Activated CD4-positive, alpha-beta T cell treated with anti-CD3 and anti-CD28 coated beads for 36 hours (primary cell): ENCODE measurements around the gene RNF151. TPM values are rescaled to one million over a fixed set of nuclear protein-coding genes. Genes with fewer than 3 reads are reported as not detected.

ENCODE experiments used
- ATAC-seq: fragments of 200-7000 bp; cut with Tn5 transposase; one replicate; pipeline ENCODE4 v1.10.0; 2021; ENCODE audit warnings: mild to moderate bottlenecking, moderate library complexity
- CTCF ChIA-PET: fragments of 350-600 bp; sonication (Branson Sonifier 250); formaldehyde crosslinking; loops from one replicate; lab custom pipeline; 2021; ENCODE audit warnings: antibody characterized with exemption; lab: Charles Lee
- POLR2A ChIA-PET: fragments of 350-600 bp; sonication (Branson Sonifier 250); formaldehyde crosslinking; loops from one replicate; lab custom pipeline; 2021; ENCODE audit warnings: antibody characterized with exemption, inconsistent platforms; lab: Charles Lee
- DNase-seq: peaks from one replicate; pipeline ENCODE4 v3.0.0-alpha.2; 2020
- H3K27ac Mint-ChIP-seq: one replicate; pipeline ENCODE4 v1.8.0; 2021; ENCODE audit warnings: mixed read lengths
- H3K27me3 Mint-ChIP-seq: one replicate; pipeline ENCODE4 v1.8.0; 2021; ENCODE audit warnings: mixed read lengths
- H3K36me3 Mint-ChIP-seq: one replicate; pipeline ENCODE4 v1.8.0; 2021; ENCODE audit warnings: low read depth, mixed read lengths
- H3K4me1 Mint-ChIP-seq: one replicate; pipeline ENCODE4 v1.8.0; 2021; ENCODE audit warnings: mixed read lengths
- H3K4me3 Mint-ChIP-seq: one replicate; pipeline ENCODE4 v1.8.0; 2021; ENCODE audit warnings: mild to moderate bottlenecking, moderate library complexity, mixed read lengths
- H3K9me3 Mint-ChIP-seq: one replicate; pipeline ENCODE4 v1.8.0; 2021; ENCODE audit warnings: low read depth, mixed read lengths
- intact Hi-C, 2 experiments: fragments of 100-400 bp; cut with DNase I in 1 of 2; cut with micrococcal nuclease in 1 of 2; formaldehyde crosslinking; loops; one replicate each; pipeline versions ENCODE4 v1.14.2 to v1.15.1; 2022 to 2024; cut with DNase I, micrococcal nuclease
- total RNA-seq, 2 experiments: library from RNA; stranded (reverse); gene quantifications; one replicate each; pipeline ENCODE4 v1.2.3, GENCODE V29; 2021

RNF151 gene
- total RNA-seq, 2 experiments from 2014 or later: not detected

DNA sequence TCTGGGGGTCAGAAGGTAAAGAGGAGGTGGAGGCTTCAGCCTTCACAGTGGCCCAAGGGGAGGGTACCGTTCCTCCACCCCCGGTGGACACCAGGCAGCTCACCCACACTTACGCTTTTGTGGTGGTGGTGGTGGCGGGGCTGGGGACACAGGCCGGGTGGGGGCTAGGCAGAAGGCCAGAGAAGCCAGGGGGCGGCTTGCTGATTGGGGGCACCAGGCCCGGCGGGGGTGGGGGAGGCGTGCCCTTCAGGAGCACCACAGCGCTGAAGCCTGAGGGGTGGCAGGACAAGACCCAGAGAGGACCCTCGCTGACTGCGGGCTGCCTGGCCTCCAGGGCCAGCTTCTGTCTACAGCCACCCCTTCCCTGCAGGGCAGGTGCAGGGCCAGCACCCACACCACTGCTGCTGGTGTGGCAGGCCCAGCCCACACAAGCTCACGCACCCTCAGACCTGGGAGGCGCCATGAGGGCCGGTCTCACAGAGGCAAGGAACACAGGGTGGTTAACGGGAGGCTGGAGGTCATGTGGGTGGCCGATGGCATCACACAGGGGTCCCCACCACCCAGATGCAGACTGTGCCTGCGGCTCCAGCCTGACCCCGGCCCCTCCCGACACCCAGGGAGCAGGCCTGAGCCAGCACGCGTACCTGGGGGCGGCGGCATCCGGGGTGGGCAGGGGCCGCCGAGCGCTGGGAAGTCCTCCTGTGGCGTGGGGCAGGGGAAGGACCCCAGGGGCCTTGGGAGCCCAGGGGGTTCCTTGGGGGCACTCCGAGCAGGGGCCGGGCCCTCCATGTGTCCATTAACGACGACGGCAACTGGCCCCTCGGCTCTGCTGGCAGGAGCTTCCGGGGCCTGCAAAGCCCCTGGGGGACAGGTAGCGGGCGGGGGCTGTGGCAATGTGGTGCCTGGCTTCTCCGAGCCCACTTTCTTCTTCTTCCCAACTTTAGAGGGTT lies 32.5 kb downstream of the RNF151 start:
- Mint-ChIP-seq H3K4me1 (peaks cover 8% of the 10 kb centered on the region), H3K27me3 (no peaks in the 10 kb centered on the region), H3K27ac (no peak overlapping the region), H3K36me3 (peaks cover 21% of the 10 kb centered on the region), H3K9me3 (no peaks in the 10 kb centered on the region), H3K4me3 (no peak overlapping the region)
- intact Hi-C loops: loop anchor here in 1 of 2 experiments (10.0 kb wide), 1 partner anchor 516 kb away; the partner anchor contains the start of gene ATP6V0C
- CTCF ChIA-PET: interaction anchor here (0.7 kb wide), 1 partner anchor 221 kb away, joined by 3 read pairs; no protein-coding TSS in a partner anchor
- POLR2A ChIA-PET: interaction anchor here (0.6 kb wide), 1 partner anchor 13 kb away, joined by 4 read pairs; no protein-coding TSS in a partner anchor
- DNase-seq: no peak
- no peak for ATAC-seq

DNA sequence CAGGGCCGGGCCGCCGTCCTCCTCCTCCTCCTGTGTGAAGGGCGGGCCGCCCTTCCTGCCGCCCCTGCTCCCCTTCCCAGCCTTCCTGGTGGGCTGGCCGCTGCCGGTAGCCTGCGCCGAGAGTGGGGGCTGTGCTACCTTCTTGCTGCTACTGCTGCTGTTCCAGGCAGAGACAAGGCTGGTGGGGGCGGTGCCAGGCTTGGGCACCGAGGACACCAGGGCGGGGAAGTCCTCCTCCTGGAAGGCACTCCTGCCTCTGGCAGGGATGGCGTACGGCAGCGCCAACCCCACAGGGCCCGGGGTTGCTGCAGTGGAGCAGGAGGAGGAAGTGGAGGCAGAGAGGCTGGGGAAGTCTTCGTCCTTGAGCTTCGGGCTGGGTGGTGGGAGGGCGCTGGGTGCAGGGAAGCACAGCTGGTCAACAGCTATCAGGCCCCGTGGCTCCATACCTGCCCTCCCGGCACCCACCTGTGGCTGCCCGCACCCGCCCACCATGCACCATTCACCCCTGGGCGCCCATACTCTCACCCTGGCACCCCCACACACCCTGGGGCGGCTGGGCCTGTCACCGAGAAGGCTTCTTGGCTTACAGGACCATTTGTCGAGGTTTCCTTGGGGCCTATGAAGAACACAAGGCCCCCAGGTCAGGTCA lies 33.3 kb downstream of the RNF151 start:
- Mint-ChIP-seq H3K4me3 (no peak overlapping the region), H3K27ac (no peak overlapping the region), H3K9me3 (no peaks in the 10 kb centered on the region), H3K27me3 (no peaks in the 10 kb centered on the region), H3K36me3 (peaks cover 23% of the 10 kb centered on the region), H3K4me1 (peaks cover 14% of the 10 kb centered on the region)
- no peak for DNase-seq
- intact Hi-C loops: loop anchor here in 1 of 2 experiments (10.0 kb wide), 2 partner anchors 335 to 515 kb away; partner anchors contain the start of gene ATP6V0C
- POLR2A ChIA-PET: no interaction called here
- CTCF ChIA-PET: no interaction called here
- ATAC-seq: no peak

DNA sequence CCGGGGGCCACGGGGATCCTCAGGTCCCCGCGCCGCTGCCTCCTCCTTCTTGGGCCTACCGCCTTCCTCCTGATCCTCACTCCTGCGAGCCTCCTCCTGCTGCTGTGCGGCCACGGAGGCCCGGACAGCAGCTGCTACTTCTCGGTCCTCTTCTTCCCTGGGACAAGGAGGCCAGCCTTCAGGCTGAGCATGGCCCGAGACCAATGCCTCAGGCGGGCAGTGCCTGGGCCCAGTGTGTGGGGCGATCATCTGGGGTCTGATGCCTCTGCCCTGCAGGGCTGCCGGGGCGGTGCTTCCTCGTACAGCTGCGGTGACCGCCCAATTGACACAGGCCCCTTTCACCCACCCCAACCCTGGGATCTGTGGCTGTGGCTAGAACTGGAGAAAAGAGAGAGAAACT lies 34.4 kb downstream of the RNF151 start:
- intact Hi-C loops: loop anchor here in 1 of 2 experiments (10.0 kb wide), 1 partner anchor 334 kb away; no protein-coding TSS in a partner anchor
- Mint-ChIP-seq H3K27ac (no peak overlapping the region), H3K4me1 (peaks cover 20% of the 10 kb centered on the region), H3K4me3 (no peak overlapping the region), H3K36me3 (peaks cover 25% of the 10 kb centered on the region), H3K9me3 (no peaks in the 10 kb centered on the region), H3K27me3 (no peaks in the 10 kb centered on the region)
- ChIA-PET POLR2A (no interaction called here), CTCF (interaction anchor here (0.6 kb wide), 1 partner anchor 73 kb away, joined by 3 read pairs; no protein-coding TSS in a partner anchor)
- no peak for ATAC-seq
- DNase-seq: no peak

DNA sequence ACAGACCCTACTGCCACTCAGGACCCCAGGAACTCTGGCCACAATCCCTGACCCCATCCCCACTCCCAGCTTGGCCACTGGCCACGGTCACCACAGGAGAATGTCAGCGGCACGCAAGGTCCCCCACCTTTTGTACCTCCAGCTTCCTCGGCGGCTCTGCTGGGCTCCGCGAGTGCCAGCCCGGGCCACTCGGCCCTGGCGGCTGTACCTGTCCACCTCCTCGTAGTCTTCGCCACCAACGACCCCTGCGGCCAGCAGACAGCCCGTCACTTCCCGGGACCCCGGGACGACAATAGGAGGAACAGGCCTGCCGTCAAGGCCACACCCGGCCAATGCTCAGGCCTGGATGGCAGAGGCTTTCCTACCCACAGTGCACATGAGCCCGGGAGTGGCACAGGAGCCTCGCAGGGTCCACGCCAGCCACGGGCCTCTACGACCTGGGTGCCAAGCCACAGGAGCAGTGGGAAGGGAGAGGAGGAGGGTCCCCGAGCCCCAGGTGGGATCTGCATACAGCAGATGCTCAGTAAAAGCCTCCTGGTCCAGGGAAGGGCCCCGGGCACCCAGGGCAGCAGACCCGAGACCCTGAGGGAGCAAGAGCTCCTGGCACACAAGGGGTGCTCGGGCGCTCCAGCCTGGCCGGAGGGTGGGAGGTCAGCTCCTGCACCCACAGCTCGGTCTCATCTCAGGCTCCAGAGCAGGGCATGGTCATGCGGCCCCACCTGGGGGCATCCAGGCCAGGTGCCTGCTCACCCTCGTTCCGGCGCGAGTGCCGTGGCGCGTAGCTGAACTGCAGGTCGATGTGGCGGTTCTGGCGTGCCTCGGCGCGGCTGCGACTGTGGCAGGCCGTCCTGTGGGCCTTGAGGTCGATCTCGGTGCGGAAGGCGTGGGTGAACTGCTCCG lies 35.0 kb downstream of the RNF151 start:
- Mint-ChIP-seq H3K27ac (no peak overlapping the region), H3K9me3 (no peaks in the 10 kb centered on the region), H3K4me1 (peaks cover 19% of the 10 kb centered on the region), H3K27me3 (no peaks in the 10 kb centered on the region), H3K36me3 (peaks cover 29% of the 10 kb centered on the region), H3K4me3 (no peak overlapping the region)
- CTCF ChIA-PET: interaction anchor here (0.6 kb wide), 1 partner anchor 73 kb away, joined by 3 read pairs; no protein-coding TSS in a partner anchor
- ATAC-seq (no peak), DNase-seq (no peak)
- intact Hi-C loops: loop anchor here in 1 of 2 experiments (10.0 kb wide), 1 partner anchor 333 kb away; no protein-coding TSS in a partner anchor
- POLR2A ChIA-PET: interaction anchor here (0.6 kb wide), 1 partner anchor 256 kb away, joined by 3 read pairs; no protein-coding TSS in a partner anchor

DNA sequence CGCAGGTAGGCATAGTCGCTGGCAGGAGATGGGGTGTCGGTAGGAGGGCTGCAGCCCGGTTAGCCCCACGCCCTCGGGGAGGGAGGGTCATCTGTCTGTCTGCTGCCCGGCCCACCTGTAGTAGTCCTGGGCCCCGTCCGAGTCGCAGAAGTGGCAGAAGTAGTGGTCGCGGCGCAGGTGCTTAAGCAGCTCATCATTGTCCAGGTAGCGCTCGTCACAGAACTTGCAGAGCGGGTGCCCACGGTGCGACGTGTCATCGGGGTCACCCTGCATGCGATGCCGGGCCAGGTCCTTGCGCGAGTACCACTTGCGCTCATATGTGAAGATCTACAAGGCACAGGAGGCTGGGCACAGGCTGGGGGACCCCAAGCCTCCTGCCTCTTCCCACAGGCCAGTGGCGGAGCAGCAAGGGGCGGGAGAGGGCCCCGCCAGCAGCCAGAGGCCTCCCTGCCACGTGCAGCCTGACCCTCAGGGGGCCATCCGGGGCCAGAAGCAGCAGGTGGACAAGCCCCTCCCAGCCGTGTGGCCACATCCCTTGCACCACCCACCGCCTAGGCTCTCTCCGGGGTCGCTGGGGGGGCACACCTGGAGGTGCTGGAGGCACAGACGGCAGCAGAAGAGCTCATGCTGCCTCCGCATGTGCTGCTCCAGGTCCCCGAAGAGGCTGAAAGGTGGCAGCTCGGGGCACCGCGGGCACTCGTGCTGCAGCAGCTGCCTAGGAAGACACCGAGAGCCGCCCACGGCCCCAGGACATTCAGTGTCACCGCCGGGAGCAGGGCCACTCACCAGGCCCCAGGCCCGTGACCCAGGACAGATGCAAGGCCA lies 36.0 kb downstream of the RNF151 start:
- Mint-ChIP-seq H3K27ac (no peak overlapping the region), H3K4me3 (no peak overlapping the region), H3K9me3 (no peaks in the 10 kb centered on the region), H3K36me3 (peaks cover 28% of the 10 kb centered on the region), H3K27me3 (no peaks in the 10 kb centered on the region), H3K4me1 (peaks cover 26% of the 10 kb centered on the region)
- intact Hi-C loops: loop anchor here in 1 of 2 experiments (10.0 kb wide), 1 partner anchor 332 kb away; no protein-coding TSS in a partner anchor
- ATAC-seq (no peak), DNase-seq (no peak)
- ChIA-PET CTCF (interaction anchor here (0.6 to 4.1 kb wide), 5 partner anchors 9 to 153 kb away, joined by 3 to 30 read pairs (median 3); partner anchors contain the start of gene TRAF7), POLR2A (interaction anchor here (0.6 to 1.1 kb wide), 2 partner anchors 15 to 255 kb away, joined by 3 to 4 read pairs; no protein-coding TSS in a partner anchor)

DNA sequence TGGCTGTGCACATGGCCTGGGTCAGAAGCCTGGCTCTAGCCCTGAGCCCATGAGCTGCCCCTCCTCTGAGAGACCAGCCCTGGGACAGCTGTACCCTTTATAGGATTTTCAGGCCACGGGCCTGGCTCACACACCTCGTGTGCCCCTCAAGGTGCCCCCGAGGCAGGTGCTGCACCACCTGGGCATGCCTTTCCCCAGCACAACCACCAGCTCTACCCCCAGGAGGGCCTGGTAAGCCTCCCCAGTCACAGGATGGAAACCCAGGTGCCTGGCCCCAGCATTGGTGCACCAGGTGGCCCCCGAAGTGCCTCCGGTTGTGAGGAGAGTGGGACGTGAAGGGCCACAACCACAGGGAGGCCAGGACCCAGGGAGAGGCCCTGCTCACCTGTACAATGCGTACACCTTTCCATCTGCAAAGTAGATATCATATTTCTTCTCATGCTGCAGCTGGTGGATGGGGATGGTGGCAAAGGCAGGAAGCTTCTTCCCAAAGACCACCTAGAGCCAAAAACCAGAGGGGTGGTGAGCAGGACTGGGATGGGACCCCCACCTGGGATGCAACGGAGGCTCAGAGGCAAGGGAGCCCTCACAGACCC lies 36.7 kb downstream of the RNF151 start:
- peaks cover 33% of the 10 kb centered on the region for H3K4me1 Mint-ChIP-seq
- intact Hi-C loops: loop anchor here in 1 of 2 experiments (10.0 kb wide), 1 partner anchor 331 kb away; no protein-coding TSS in a partner anchor
- H3K27ac Mint-ChIP-seq: no peak overlapping the region
- H3K36me3 Mint-ChIP-seq: peaks cover 29% of the 10 kb centered on the region
- CTCF ChIA-PET: interaction anchor here (0.6 to 4.1 kb wide), 9 partner anchors 8 to 474 kb away, joined by 3 to 30 read pairs (median 3); partner anchors contain the start of gene TRAF7
- POLR2A ChIA-PET: interaction anchor here (0.9 to 1.1 kb wide), 4 partner anchors 9 to 152 kb away, joined by 3 to 4 read pairs (median 3); partner anchors contain the start of gene TRAF7
- H3K4me3 Mint-ChIP-seq: no peak overlapping the region
- no peaks in the 10 kb centered on the region for H3K27me3 Mint-ChIP-seq
- DNase-seq (no peak), ATAC-seq (no peak)
- H3K9me3 Mint-ChIP-seq: no peaks in the 10 kb centered on the region

DNA sequence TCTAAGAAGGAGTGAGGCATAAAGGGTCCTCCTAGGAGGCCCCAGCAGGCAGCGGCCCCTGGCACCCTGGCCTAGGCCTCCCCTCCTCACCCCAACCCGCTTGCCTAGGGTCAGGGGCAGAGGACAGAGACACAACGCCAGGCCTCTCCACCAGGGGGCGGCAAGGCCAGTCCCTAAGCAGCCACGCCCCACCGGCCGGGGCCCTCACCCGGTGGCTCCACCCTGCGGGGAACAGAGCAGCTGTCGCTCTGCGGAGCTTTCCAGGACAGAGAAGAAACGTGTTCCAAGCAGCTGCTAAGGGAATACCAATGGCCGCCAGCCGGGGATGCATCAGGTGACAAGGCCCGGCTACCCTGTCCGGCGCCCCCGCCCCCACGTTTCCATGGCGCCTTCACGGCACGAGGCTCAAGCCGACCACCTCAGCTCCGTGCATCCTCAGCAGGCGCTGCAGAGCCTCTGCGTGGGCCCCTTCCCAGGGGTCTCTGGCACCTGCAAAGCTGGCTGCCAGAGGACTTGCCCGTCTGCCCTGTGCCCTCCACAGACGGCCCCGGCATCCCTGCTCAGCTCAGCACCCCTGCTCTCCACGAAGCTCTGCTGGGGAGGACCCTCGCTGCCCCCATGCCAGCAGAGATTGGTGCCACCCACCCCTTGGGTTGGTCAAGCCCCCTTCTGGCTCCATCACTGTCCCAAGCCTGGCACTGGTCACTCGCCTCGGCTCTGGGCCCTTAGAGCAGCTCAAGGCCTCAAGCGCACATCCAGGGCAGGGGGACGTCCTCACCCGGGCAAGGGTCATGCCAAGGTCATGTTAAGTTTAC lies 37.4 kb downstream of the RNF151 start:
- Mint-ChIP-seq H3K27me3 (no peaks in the 10 kb centered on the region), H3K9me3 (no peaks in the 10 kb centered on the region), H3K4me1 (peaks cover 38% of the 10 kb centered on the region), H3K4me3 (no peak overlapping the region), H3K36me3 (peaks cover 35% of the 10 kb centered on the region), H3K27ac (no peak overlapping the region)
- ATAC-seq: peak; percentile 93
- intact Hi-C loops: loop anchor here in 1 of 2 experiments (1.0 to 10.0 kb wide), 2 partner anchors 136 to 331 kb away; no protein-coding TSS in a partner anchor
- ChIA-PET CTCF (interaction anchor here (0.6 to 4.1 kb wide), 23 partner anchors 8 to 475 kb away, joined by 3 to 30 read pairs (median 3); partner anchors contain the start of genes GFER, RNF151, RPS2 and TRAF7), POLR2A (interaction anchor here (0.9 to 1.1 kb wide), 4 partner anchors 10 to 151 kb away, joined by 3 to 4 read pairs (median 3); partner anchors contain the start of gene TRAF7)
- DNase-seq: peak; percentile 95

DNA sequence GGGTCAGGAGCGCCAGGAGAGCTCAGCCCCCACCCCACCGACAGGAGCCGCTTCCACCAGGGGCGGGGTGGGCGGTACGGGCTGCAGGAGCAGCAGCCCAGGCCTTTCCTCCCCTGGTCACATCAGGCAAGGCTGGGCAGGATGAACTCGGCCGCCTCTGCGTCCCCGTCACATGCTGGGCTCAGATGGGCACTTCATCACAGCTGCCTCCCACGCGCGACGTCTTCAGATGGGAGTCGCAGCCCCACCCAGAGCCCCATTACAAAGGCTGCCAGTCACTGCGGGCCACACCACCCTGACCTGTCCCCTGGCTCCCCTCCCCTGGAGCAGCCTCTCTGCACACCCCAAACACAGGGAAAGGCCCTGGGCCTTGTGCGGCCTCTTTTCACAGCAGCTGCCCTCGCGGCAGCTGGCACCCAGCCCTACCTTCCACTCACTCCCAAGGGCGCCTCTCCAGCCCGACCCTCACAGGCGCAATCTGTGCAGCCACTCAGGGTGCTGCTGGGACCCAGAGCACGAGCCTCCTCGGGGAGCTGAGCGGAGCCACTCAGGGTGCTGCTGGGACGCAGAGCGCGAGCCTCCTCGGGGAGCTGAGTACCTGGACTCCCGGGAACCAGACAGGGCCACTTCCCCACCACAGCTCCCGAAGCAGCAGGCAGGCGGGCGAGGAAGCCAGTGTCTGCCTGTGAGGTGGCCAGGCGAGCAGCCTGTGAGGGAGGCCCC lies 38.3 kb downstream of the RNF151 start:
- Mint-ChIP-seq H3K27me3 (no peaks in the 10 kb centered on the region), H3K36me3 (peaks cover 35% of the 10 kb centered on the region), H3K4me1 (peaks cover 38% of the 10 kb centered on the region), H3K27ac (no peak overlapping the region), H3K4me3 (no peak overlapping the region), H3K9me3 (no peaks in the 10 kb centered on the region)
- ChIA-PET POLR2A (no interaction called here), CTCF (interaction anchor here (0.8 to 4.1 kb wide), 10 partner anchors 9 to 143 kb away, joined by 3 to 30 read pairs (median 4); partner anchors contain the start of genes GFER and RPS2)
- intact Hi-C loops: loop anchor here (1.0 to 10.0 kb wide), 5 partner anchors 43 to 330 kb away; partner anchors contain the start of genes MLST8 (in 1 of the 2) and RPS2 (in 1 of the 2)
- no peak for DNase-seq
- ATAC-seq: no peak
